ENCODE measurements around the gene ASIP. TPM values are rescaled to one million over a fixed set of nuclear protein-coding genes. Genes with fewer than 3 reads are reported as not detected.

ASIP gene
- total RNA-seq, 1 donor from 2014 or later: not detected

GRCh38 chr20:34281177-34281576, 40.0 kb downstream of the ASIP start:
- Mint-ChIP-seq H3K4me1 (ENCODE audit: low read depth, unreplicated experiment) (no peaks in the 10 kb centered on the region), H3K27me3 (ENCODE audit: low read depth, unreplicated experiment) (no peaks in the 10 kb centered on the region), H3K9me3 (ENCODE audit: unreplicated experiment) (no peaks in the 10 kb centered on the region), H3K27ac (ENCODE audit: unreplicated experiment) (no peak overlapping the region), H3K36me3 (ENCODE audit: low read depth, unreplicated experiment) (peaks cover 48% of the 10 kb centered on the region), H3K4me3 (ENCODE audit: unreplicated experiment) (no peak overlapping the region)
- no peaks in the 10 kb centered on the region for H3K79me2 ChIP-seq (ENCODE audit: insufficient read depth, low read length)
- H3K9me3 ChIP-seq (ENCODE audit: insufficient read depth, low read depth, low read length): no peaks in the 10 kb centered on the region
- H4K20me1 ChIP-seq (ENCODE audit: insufficient read depth, low read length): peaks cover 6% of the 10 kb centered on the region
- H3K36me3 ChIP-seq (ENCODE audit: insufficient read depth, low read length): peaks cover 34% of the 10 kb centered on the region
- no peak overlapping the region for H3K4me3 ChIP-seq (ENCODE audit: insufficient read depth, low read depth, low read length)
- no peak for FAIRE-seq
- TF ChIP-seq CTCF (IDR thresholded peaks at IDR 0.05; ENCODE audit: insufficient read depth, low read depth, low read length): no peak
- TF ChIP-seq EZH2 (IDR thresholded peaks at IDR 0.05; ENCODE audit: insufficient read depth, low read length): no peak
- no peaks in the 10 kb centered on the region for H3K4me1 ChIP-seq (ENCODE audit: insufficient read depth, low read length)
- H3K4me2 ChIP-seq (ENCODE audit: low read length): no peak overlapping the region
- no peaks in the 10 kb centered on the region for H3K27me3 ChIP-seq (ENCODE audit: insufficient read depth, low read length)
- no peak overlapping the region for H3K9ac ChIP-seq (ENCODE audit: low read length)
- H2AFZ ChIP-seq (ENCODE audit: low read depth, low read length): no peak overlapping the region
- no peak overlapping the region for H3K27ac ChIP-seq (ENCODE audit: low read depth, low read length)
- no peak for DNase-seq (ENCODE audit: low read depth)

DNA sequence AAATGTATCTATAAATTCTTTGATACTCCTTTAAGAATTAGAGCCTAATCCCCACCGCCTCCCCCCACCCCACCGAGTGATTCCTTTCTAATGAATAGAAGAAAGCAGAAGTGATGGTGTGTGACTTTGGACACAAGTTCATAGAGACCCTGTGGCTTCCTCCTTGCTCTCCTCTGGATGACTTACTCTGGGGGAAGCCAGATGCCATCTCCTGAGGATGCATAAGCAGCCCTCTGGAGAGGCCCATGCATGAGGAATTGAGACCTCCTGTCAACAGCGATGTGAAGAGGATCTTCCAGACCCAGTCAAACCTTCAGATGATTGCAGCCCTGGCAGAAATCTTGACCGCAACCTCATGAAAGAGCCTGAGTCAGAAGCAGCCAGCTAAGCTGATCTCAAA, 40.8 kb downstream of the ASIP start:
- Histone ChIP-seq H2AFZ (ENCODE audit: low read depth, low read length) (no peak overlapping the region), H3K27ac (ENCODE audit: low read depth, low read length) (no peak overlapping the region), H3K9ac (ENCODE audit: low read length) (no peak overlapping the region), H3K4me2 (ENCODE audit: low read length) (no peak overlapping the region), H3K27me3 (ENCODE audit: insufficient read depth, low read length) (no peaks in the 10 kb centered on the region), H3K36me3 (ENCODE audit: insufficient read depth, low read length) (peaks cover 37% of the 10 kb centered on the region), H3K4me3 (ENCODE audit: insufficient read depth, low read depth, low read length) (no peak overlapping the region), H3K79me2 (ENCODE audit: insufficient read depth, low read length) (no peaks in the 10 kb centered on the region), H4K20me1 (ENCODE audit: insufficient read depth, low read length) (peaks cover 5% of the 10 kb centered on the region), H3K9me3 (ENCODE audit: insufficient read depth, low read depth, low read length) (no peaks in the 10 kb centered on the region), H3K4me1 (ENCODE audit: insufficient read depth, low read length) (no peaks in the 10 kb centered on the region)
- Mint-ChIP-seq H3K27me3 (ENCODE audit: low read depth, unreplicated experiment) (no peaks in the 10 kb centered on the region), H3K4me3 (ENCODE audit: unreplicated experiment) (no peak overlapping the region), H3K4me1 (ENCODE audit: low read depth, unreplicated experiment) (no peaks in the 10 kb centered on the region), H3K9me3 (ENCODE audit: unreplicated experiment) (no peaks in the 10 kb centered on the region), H3K27ac (ENCODE audit: unreplicated experiment) (no peak overlapping the region), H3K36me3 (ENCODE audit: low read depth, unreplicated experiment) (peaks cover 49% of the 10 kb centered on the region)
- no peak for DNase-seq (ENCODE audit: low read depth)
- TF ChIP-seq CTCF (IDR thresholded peaks at IDR 0.05; ENCODE audit: insufficient read depth, low read depth, low read length) (no peak), EZH2 (IDR thresholded peaks at IDR 0.05; ENCODE audit: insufficient read depth, low read length) (no peak)
- no peak for FAIRE-seq

GRCh38 chr20:34283844-34284243, 42.6 kb downstream of the ASIP start:
- no peak for FAIRE-seq
- no peak overlapping the region for H3K9ac ChIP-seq (ENCODE audit: low read length)
- H3K9me3 Mint-ChIP-seq (ENCODE audit: unreplicated experiment): no peaks in the 10 kb centered on the region
- H3K4me2 ChIP-seq (ENCODE audit: low read length): no peak overlapping the region
- no peaks in the 10 kb centered on the region for H3K27me3 ChIP-seq (ENCODE audit: insufficient read depth, low read length)
- H3K9me3 ChIP-seq (ENCODE audit: insufficient read depth, low read depth, low read length): no peaks in the 10 kb centered on the region
- H3K79me2 ChIP-seq (ENCODE audit: insufficient read depth, low read length): no peaks in the 10 kb centered on the region
- no peaks in the 10 kb centered on the region for H3K4me1 Mint-ChIP-seq (ENCODE audit: low read depth, unreplicated experiment)
- H3K27ac Mint-ChIP-seq (ENCODE audit: unreplicated experiment): no peak overlapping the region
- H3K4me3 Mint-ChIP-seq (ENCODE audit: unreplicated experiment): no peak overlapping the region
- H2AFZ ChIP-seq (ENCODE audit: low read depth, low read length): no peak overlapping the region
- no peaks in the 10 kb centered on the region for H3K27me3 Mint-ChIP-seq (ENCODE audit: low read depth, unreplicated experiment)
- peaks cover 4% of the 10 kb centered on the region for H4K20me1 ChIP-seq (ENCODE audit: insufficient read depth, low read length)
- no peaks in the 10 kb centered on the region for H3K4me1 ChIP-seq (ENCODE audit: insufficient read depth, low read length)
- H3K4me3 ChIP-seq (ENCODE audit: insufficient read depth, low read depth, low read length): no peak overlapping the region
- H3K36me3 Mint-ChIP-seq (ENCODE audit: low read depth, unreplicated experiment): peaks cover 42% of the 10 kb centered on the region
- no peak overlapping the region for H3K27ac ChIP-seq (ENCODE audit: low read depth, low read length)
- peaks cover 33% of the 10 kb centered on the region for H3K36me3 ChIP-seq (ENCODE audit: insufficient read depth, low read length)
- TF ChIP-seq EZH2 (IDR thresholded peaks at IDR 0.05; ENCODE audit: insufficient read depth, low read length) (no peak), CTCF (IDR thresholded peaks at IDR 0.05; ENCODE audit: insufficient read depth, low read depth, low read length) (no peak)
- no peak for DNase-seq (ENCODE audit: low read depth)
